22Rv1 (cell line): ENCODE results near the gene NDUFB8.

Experiments used
- H3K27ac ChIP-seq: fragments of 450-650 bp; 2 replicates; pipeline ENCODE4 v1.5.1; 2017
- ZFX ChIP-seq: fragments of 450-650 bp; IDR thresholded peaks from 2 replicates; pipeline ENCODE4 v1.6.1; 2017; ENCODE audit warnings: antibody characterized with exemption, borderline replicate concordance
- TF ChIP-seq, protein P1 (sequence below): fragments of 450-650 bp; IDR thresholded peaks from 2 replicates; pipeline ENCODE4 v1.5.1; 2017; ENCODE audit warnings: mild to moderate bottlenecking

NDUFB8 gene

DNA sequence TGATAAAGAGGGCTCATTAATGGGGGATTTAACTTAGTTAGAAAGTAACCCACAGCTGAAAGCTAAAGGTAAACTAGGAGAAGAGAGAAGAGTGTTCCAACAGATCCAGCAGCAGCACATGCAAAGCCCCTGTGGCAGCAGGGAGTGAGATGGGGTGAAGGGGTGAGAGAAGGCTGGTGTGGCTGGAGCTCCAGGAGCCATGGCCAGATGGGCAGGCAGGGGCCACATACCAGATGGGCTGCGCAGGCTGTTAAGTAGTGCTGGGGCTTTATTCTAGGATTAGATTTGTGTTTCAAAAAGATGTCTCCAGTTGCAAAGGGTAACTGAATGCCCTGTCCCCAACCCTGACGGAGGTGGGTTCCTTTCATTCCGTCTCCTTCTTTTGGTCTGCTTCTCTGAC lies 39.2 kb upstream of the NDUFB8 start:
- TF ChIP-seq ZFX, result no peak
- TF ChIP-seq, protein P1, sequence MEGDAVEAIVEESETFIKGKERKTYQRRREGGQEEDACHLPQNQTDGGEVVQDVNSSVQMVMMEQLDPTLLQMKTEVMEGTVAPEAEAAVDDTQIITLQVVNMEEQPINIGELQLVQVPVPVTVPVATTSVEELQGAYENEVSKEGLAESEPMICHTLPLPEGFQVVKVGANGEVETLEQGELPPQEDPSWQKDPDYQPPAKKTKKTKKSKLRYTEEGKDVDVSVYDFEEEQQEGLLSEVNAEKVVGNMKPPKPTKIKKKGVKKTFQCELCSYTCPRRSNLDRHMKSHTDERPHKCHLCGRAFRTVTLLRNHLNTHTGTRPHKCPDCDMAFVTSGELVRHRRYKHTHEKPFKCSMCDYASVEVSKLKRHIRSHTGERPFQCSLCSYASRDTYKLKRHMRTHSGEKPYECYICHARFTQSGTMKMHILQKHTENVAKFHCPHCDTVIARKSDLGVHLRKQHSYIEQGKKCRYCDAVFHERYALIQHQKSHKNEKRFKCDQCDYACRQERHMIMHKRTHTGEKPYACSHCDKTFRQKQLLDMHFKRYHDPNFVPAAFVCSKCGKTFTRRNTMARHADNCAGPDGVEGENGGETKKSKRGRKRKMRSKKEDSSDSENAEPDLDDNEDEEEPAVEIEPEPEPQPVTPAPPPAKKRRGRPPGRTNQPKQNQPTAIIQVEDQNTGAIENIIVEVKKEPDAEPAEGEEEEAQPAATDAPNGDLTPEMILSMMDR, result no peak
- no peak overlapping the region for H3K27ac ChIP-seq

DNA sequence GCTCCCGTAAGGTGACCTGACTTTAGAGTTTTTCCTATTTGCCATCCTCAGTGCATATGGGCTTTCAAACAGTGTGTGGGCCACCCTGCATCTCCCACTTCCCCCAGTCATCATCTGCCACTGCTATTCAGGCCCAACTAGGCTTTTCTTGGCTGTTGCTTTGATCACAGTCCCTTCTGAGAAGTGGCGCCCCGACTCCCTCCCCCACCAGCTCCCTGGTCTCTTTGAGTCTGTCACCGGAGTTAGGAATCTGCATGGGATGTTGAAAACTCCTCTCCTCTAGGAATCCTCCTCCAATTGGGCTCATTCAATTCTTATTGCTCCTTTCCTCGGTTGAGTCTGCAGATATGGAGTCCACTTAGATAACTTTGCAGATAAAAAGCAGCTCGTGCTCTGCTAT lies 38.2 kb upstream of the NDUFB8 start:
- TF ChIP-seq ZFX, result no peak
- TF ChIP-seq, protein P1, result no peak
- no peak overlapping the region for H3K27ac ChIP-seq

DNA sequence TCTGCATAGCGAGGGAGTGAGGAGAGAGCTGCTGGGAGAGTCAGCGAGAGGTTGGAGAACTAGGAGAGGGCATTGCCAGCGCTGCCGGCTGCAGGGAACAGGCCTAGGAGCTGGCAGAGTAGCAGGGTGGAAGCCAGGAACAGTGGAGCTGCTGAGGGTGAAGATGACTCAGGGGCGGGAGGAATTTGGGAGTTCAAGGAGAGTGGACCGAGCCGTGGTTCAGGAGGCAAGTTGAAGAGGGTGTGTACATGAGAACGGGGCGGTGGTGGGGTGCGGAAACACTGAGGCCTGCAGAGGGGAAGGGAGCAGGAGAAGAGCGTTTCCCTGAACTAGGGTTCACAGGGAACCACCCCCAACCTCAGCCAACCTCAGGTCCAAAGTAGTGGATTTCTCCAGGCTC lies 37.6 kb upstream of the NDUFB8 start:
- TF ChIP-seq, protein P1, result no peak
- no peak for TF ChIP-seq ZFX
- H3K27ac ChIP-seq, result no peak overlapping the region

DNA sequence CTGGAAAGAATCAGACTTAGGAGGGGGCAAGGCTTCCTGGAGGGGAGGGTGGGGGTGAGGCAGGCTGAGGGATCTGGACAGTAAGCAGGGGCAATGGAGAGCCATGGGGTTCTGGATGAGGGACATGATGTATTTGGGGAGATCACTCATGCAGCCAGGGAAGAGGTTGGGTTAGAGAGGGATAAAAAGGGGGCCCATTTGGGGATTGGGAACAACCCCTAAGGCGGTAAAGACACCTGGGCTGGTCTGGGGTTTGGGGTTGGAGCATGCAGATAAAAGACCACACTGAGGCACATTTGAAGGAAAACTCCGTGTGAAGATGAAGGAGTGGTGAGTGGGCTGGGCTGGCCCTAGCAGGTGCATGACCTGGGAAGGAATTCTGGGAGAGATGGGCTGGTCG lies 36.9 kb upstream of the NDUFB8 start:
- H3K27ac ChIP-seq, result no peak overlapping the region
- TF ChIP-seq, protein P1, result no peak
- no peak for TF ChIP-seq ZFX

DNA sequence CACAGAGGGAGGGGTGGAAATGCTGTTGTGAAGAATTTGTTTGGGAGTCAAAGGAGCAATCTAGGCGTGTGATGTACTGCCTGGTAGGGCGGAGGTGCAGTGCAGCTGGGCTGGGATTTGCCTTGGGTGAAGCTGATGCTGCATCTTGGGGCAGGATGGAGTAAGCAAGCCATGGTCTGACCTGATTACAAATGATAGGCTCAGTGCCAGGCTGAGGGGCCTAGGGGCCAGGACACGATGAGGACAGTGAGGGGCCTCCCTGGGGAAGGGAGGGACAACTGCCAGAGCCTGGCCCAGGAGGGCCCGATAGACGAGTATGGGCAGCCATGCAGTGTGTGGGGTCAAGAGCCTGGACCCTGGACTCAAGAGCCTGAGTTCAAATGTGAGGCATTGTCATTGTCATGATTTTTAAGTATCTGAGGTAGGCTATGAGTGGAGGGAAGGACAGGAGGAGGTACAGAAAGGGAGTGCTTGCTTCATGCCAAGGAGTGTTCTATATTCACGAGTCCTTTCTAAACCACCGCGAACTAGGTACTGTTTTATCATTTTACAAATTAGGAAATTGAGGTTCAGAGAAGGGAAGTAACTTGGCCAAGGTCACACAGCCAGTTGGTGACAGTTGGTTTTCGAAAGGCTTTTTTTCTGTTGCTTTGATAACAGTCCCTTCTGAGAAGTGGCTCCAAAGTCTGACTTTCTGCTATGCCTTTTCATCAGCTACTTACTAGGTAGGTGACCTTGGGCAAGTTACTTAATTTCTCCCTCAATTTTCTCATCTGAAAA lies 35.7 kb upstream of the NDUFB8 start:
- TF ChIP-seq ZFX, result no peak
- TF ChIP-seq, protein P1, result no peak
- no peak overlapping the region for H3K27ac ChIP-seq

DNA sequence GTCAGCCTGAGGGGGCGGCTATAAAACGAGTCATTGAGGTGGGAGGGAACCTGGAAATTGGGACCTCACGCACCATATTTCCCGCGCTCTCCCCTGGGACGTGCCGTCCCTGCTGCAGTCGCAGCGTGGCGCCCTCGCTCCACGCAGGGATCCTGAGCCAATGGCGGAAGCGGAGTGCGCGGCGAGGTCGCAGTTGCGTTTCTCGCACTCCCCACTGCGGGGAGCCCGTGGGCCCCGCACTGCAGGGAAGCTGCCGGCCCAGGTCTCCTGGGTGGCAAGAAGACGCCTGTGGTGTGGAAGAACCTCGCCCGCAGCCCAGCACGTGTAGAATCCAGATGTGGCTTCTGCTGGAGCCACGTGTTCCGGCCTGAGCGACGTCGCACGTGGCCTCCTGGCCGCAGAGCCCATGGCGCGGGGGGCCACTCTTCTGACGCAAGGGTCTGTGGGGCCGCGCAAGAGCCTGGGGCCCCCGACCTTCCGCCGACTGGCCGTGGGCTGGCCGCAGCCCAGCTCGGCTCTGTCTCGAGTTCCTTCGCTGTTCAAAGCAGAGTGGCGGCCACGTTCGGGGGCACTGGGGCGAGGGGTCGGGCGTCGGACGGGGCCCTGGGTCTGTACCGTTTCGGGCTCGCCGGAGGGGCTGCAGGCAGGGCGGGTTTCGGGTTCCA lies 32.5 kb upstream of the NDUFB8 start:
- TF ChIP-seq, protein P1, result peak; percentile 100
- no peak for TF ChIP-seq ZFX

DNA sequence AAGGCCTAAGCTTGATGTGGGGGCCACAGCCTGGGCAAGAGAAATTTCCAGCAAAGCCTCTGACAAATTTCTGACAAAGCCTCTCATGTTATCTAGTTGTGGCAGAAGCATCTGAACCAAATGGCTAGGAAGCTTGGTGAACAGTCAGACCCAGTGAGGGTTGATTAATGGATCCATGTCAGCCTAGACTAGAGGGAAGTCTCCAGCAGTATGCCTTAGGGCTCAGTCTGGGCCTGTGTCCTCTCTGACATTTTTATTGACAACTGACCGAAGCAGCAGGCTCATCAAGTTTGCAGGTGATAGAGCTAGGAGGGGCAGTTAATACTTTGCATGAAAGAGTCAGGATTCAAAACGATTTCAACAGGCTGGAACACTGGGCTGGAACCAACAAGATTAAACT lies 31.3 kb upstream of the NDUFB8 start:
- TF ChIP-seq ZFX, result no peak
- TF ChIP-seq, protein P1, result no peak
- no peak overlapping the region for H3K27ac ChIP-seq

More for the DNA sequence above, 32.5 kb upstream of the NDUFB8 start:
- no peak overlapping the region for H3K27ac ChIP-seq
